GM19328 (cell line): ENCODE measurements around the gene ITPRID2.
"Not testable (repeated sequence)": the region's sequence is repeated elsewhere in the genome, so short reads cannot be mapped to it uniquely, and the experiment has no call there.

Experiments used
- ATAC-seq: cut with Tn5 transposase; IDR thresholded peaks from one replicate; pipeline ENCODE4 v1.9.1; 2021; ENCODE audit warnings: mild to moderate bottlenecking, moderate library complexity; ENCODE audit not compliant: unreplicated experiment

ITPRID2 gene

DNA sequence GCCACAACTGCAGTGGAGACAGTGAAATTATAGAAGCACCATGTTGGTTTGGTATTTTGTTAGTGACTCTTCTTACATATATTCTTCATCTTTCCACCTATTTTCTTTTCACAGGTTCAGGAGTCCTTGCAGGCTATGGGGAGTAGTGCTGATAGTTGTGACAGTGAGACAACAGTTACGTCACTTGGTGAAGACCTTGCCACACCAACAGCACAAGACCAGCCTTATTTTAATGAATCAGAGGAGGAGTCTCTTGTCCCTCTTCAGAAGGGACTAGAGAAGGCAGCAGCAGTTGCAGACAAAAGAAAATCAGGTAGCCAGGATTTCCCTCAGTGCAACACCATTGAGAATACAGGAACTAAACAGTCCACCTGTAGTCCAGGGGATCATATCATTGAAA is 23.6 kb downstream of the ITPRID2 start:
- ATAC-seq: no peak

DNA sequence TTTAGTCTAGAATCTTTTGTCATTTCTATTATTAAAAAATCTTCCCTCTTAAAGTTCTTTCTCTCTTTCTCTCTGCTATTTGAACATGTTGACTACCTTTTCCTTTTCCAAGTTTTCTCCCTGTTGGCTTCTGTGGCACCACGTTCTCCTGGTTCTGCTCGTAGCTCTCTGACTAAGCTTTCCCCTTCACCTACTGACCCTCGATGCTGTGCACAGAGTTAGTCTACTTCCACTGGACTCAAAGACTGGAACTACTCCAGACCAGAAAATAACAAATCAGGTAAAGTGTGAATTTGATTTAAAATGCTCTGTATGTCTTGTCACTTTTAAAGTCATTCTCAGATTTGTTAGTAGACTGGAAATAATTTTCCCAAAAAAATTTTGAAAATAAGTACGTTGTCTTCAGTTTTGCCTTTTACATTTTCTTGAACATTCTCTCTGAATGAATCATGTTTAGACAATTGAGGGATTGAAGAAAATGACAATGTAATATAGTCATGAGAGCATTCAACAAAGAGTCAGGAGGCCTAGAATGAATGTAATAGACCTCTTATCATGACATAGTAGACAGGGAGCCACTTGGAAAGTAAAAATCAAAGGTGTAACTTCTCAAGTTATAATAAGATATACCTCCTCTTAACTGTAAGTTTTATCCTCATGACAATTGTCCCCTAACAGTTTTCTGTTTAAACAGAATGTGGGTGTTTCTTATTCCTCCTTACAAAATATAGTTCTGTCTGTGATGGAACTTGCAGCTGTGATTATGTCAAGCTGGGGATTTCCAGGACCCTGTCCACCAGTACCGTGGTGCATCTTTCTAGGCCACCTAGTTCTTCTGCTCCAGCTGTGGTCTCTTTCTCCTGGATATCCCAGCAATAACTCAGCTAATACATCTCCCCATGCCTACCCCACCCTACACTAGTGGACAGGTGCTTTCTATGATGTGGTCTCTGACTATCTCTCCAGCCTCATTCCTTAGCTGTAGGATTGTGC is 25.5 kb downstream of the ITPRID2 start:
- ATAC-seq: no peak

DNA sequence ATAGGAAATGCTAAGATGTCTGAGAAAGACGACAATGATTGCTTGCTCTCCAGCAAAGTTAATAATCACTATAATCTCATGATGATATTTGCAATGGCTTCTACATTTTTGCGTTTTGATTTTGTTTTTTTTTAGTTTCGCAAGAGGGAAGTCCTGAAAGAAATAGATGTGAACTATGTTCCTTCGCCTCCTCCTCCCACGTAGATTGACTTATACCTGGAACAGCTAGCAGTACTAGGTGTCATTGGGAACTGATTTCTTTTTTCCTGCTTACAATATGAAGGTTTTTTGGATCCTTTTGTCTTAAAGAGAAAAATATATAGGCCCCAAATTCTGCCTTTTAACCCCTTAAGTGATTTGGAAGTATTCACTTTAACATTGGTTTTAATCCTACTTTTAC is 26.7 kb downstream of the ITPRID2 start:
- no peak for ATAC-seq

DNA sequence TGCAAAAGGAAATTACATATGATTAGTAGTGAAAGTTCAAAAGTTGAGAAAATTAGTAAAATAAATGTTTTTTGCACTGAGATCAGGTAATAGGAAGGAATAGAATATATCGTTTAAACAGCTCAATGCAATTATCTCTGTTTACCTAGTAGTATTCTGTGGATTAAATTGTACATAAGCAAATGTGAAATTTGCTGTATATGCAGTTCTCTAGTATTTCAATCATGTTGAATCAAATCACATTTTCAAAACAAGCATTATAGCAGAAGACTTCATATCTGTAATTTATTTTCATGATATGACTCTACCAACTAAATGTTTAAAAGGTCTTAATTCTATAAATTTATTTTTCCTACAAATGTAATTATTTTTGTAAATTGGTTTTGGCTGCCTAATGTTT is 31.6 kb downstream of the ITPRID2 start:
- no peak for ATAC-seq

DNA sequence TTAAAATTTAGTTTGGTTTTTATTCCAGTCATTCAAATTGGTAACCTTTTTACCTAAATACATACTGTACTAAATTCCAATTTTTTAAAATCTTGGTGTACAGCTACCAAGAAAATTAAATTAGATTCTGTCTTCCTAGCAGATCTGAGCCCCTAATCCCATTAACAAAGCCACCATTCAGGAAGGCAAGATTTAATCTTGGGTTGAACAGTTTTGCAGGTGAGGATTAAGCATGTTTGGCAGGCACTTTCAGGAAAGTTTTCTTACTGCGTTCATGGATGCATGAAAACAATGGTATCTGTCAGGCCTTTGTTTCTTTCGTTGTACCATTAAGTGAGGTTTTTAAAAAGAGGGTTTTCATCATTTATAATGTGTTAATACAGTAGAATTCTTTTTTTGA is 32.8 kb downstream of the ITPRID2 start:
- ATAC-seq: no peak

DNA sequence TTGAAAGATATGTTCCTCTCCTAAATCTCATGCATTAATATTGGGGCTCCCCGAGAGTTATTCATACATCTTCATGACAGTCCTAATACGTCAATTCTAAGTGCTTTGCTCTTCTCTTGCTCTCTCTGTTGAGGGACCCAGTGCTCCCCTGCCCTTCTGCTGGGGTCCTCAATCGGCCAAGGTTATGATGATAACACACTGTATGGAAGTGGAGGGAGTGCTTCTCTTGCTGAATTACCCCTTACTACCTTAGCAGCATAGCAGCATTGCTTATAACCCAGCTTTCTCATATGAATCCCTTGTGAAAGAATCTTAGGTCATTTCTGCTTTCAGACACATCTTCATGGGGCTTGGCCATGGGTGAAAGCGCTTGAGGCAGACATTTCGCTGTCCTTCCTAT is 43.2 kb downstream of the ITPRID2 start:
- no peak for ATAC-seq

DNA sequence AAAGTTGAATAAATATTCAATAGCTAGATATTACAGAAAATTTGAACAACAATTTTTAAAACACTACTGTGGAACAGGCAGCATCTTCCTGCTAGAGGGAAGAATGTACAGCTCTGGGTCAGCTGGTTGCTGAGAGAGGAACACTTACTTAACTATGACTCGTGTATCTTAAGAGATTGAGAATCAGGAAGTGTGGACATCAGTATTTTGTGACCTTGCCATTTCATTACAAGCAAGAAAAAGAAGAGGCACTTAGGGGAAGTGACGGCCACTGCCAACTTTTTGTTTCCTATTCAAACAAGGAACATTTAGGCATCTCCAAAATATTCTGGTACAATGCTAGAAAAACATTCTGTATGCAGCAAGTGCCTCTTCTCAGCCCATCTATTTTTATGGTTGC is 45.9 kb downstream of the ITPRID2 start:
- no peak for ATAC-seq

DNA sequence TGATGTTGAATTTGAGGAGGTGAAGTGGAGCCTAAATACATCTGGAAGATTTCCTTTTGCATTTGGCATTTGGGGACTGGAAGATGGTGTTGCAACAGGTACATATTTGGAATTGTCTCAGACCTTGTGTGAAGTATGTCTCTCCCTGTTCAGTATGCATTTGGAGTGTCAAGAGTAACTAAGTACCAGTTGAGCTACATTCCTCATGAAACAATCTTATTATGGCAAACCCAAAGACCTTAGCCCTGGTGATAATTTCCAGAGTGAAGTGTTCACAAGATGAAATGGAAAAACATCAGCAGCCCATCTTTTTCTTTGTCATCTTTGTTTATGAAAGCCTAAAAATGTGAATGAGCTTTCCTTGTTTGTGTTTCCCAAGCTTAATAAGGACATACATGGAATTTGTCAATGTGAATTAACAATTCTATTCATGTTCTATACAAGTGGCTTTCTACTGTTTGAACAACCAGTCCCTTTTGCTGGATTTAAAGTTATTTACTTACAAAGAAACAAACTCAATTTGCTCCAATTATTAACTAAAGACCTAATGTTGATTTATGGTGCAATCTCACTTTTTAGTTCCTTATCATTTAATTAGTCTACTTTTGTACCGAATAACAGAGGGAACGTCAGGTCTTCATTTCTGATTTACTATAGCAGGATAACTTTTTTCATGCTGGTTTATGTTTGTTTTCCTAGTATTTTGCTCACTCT is 52.0 kb downstream of the ITPRID2 start:
- no peak for ATAC-seq

DNA sequence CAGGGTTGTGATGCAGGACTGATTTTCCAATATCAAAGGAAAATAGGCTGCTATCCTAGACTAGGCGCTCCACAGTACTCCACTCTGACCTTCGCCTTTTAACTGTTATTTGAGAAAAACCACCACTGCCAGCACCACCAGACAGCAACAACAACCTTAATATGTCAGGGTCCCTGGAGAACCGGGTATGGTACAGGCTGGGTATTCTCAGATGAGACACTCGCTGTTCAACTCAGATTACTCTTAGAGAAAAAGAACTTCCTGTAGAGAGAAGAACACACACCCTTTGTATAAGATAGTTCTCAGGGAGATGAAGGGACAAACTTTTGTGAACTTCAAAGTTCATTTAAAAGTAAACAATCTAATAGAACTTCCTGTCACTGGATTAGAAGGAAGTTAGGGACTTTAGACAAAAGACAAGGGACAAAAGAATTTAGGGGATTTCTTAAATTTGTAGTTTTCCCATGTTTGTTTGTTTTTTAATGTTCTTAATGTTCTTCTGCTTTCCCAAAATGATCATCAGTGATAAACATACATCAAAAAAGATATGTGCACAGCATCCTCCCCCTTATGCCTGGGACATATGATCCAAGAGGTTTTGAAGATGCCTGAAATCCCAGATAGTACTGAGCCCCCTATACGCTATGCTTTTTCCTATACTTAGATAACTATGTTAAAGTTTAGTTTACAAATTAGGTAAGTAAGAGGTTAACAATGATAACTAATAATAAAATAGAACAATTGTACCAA is 52.8 kb downstream of the ITPRID2 start:
- no peak for ATAC-seq

DNA sequence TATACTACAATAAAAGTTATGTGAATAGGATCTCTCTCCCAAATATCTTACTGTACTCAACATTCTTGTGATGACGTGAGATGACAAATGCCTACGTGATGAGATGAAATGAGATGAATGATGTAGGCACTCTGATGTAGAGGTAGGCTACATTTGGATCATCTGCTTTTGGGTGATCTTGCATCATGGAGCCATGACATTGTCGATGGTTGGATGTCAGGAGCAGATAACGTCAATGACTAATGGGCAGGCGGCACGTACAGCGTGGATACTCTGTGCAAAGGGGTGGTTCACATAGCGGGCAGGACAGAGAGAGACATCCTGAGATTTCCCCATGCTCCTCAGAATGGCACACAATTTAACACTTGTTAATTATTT is 53.4 kb downstream of the ITPRID2 start:
- no peak for ATAC-seq

DNA sequence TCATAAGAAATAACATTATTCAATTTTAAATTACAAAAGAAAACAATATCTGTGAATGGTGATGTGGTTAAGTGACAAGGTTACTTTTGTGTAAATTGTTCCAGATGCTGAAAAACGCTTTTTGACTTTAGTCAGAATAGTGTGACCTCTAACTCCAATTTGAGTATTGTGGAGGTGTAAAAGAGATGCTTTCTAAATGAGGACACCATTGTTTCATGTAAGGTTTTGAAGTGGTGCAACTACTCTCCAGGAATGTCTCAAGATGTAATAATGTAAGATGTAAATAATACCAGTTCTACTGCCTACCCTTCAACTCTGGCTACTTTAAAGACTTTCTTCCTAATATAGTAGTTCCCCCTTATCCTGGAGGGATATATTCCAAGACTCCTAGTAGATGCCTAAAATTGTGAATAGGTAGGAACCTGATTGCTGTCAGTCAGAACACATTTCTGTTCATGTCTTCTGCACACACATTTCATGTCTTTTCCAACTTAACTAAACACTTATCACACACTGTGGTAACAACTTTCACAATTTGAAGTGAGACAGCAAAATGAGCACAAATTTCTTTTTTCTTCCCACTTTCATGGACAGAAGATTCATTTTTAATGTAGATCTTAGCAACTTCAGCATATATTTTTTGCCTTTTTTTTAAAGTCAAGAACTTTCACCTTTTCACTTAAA is 55.1 kb downstream of the ITPRID2 start:
- ATAC-seq: no peak

DNA sequence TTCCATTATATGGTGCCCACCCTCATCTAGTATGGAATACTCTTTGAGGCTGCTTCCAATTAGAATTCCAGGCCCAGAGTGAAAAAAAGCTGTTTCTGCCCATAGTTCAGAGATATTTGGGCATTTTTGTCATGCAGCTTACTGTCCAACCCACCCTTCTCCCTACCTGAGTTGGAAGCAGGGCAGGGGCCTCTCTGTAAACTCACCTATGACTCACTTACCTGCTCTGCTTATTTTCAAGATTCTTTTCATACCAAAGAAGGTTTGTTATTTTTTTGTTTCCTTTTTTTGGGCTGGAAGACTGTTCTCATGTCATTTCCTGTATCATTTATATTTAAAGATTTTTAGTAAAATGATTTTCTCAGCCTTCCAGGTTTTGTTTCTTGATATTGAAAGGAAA is 55.7 kb downstream of the ITPRID2 start:
- ATAC-seq: no peak

DNA sequence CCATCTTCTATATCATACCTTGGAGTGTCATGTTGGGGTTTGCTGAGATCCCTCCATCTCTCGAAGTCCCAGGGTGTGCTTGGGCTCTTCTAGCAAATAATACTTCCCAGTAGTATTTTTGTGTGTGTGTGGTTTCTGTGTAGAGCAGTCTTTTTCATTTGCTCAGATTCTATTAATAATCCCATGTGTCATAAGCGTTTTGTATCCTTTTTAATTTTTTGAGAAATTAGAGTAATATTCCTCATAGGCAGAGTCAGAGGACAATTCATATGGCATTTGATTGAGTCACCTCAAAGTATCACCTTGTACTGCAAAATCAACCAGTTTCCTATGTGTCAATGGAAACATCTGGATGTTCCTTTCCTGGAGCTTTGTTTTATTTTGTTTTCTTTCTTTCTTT is 56.7 kb downstream of the ITPRID2 start:
- ATAC-seq: no peak

DNA sequence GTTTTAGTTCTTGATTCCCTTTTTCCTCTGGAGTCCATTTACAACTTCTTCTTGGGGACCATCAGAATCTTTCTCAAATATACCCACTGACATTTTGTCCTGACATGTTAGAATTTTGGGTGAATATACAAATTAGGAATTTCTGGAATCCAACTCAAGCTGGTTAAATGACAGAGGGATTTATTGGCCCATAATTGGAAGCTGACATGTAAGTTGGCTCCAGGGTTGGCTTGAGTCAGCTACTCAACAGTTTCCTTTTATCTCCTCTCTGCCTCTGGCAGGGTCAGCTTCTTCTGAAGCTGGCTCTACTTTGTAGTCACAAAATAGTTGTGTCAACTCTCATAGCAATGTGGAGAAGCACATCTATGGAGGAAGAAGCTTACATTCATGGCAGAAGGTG is 57.5 kb downstream of the ITPRID2 start:
- ATAC-seq: no peak

DNA sequence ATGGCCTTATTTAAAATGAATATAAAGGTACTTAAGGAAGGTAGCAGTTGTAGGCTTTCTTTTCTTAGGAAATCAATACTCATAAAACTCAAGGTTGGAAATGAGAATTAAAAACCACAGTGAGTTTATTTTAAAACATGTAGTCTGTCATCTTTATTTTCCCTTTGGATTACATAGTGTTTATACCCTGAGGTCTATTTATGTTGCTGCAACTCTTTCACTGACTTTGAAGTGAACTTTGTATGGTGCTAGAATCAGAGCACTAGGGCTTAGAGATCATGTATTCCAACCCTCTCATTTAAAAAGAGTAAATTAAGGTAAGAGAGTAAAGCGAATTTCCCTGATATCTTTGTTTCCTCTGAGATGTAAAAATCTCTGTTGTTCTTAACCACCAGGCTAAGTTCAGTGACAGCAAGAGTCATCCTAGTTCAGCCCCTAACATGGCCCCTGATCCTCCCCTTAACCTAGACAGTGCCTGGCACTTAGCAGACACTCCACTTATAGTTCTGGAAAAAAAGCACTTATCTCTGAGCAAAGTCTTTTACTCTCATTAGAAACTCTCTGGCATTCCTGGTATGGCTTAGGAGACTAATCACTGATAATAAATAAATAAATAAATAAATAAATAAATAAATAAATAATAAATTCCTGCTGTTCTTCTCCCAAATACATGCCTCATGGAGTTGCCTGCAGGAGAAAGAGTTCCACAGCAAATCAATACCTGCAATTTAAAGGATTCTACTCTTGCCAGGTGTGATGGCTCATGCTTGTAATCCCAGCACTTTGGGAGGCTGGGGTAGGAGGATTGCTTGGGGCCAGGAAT is 61.1 kb downstream of the ITPRID2 start:
- ATAC-seq: no peak

DNA sequence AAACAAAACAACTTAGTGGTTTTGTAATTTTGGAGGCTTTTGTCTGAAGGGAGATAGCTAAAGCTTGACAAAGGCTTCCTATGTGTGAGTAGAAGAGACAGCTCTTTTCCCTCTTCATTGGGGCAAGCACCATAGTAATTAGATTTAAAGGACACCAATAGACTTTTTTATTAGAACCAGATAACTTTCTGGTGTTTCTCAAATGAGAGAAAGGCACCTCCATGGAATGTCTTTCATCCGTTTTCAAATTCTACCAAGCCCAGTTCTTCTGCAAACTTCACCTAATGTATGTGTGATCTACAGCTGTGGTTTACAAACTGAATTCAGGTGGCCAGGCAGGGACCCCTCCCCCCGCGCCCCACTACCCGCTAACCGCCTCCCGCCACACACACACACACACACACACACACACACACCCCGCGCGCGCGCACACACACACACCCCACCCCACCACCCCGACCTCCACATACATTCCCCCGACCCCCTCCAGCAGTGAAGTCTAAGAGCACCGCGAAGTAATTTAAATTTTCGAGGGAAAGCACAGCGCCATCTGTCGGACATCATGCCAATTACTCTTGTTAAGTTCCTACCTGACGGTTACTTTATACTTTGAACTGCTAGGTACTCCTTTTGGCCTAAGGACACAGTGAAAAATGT is 62.5 kb downstream of the ITPRID2 start:
- ATAC-seq: peak; percentile 81

DNA sequence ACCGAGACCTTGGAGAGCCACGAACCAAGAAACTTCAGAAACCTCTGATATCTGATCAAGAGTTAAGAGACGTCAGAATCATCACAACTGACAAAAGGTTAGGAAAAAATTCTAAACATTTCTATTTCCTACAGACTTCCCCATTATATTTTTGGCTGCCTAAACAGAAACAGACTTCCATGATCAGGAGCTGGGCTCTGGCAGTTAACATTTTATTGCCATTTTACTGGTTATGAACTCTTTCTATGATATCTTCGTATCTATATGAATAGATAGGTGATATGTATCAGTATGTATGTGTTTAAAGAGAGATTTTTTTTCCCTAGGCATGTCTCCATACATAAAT is 63.0 kb downstream of the ITPRID2 start:
- ATAC-seq: no peak

DNA sequence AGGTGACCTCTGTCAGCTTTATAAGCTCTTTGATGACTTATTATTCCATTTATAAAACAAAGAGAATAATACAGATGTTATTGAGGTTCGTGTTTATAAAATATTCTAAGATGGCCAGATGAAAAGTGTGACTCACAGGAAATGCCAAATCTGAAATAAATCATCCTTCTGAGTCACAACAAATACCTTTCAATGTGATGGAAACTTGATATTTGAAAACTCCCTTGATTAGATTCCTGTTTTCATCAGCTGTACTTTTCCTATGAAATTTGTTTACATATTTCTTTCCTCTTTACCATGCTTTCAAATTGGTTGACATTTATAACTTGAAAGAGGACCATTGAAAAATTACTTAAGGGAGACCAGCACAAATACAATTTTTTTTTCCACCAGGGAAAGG is 63.5 kb downstream of the ITPRID2 start:
- no peak for ATAC-seq

DNA sequence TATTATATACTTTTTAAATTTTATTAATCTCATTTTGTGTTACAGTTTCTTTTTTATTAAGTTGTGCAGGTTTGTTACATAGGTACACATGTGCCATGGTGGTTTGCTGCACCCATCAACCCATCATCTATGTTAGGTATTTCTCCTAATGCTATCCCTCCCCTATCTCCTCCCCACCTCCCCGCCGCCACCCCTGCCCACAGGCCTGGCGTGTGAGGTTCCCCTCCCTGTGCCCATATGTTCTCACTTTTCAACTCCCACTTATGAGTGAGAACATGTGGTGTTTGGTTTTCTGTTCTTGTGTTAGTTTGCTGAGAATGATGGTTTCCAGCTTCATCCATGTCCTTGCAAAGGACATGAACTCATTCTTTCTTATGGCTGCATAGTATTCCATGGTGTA is 64.3 kb downstream of the ITPRID2 start:
- ATAC-seq: not testable (repeated sequence)

DNA sequence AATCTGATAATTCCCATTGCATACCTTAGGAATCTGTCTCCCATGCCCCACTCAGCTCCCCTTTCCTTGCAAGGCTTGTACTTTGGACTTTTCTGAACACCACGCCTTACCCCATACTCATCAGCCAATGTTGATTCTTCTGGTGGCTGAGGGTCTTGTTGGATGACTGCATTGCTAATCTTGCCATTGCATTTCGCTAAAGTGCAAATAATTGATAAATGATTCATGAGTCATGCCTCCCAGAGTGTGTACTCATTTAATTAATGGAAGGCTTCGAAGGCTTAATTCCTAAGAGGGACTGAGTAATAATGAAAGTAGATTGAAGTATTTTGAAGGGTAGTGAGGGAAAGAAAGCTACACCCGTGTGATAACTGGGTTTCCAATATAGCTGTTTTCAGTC is 66.1 kb downstream of the ITPRID2 start:
- ATAC-seq: no peak
